Measurements from ENCODE around the gene SIK3. TPM values are rescaled to one million over a fixed set of nuclear protein-coding genes. Genes with fewer than 3 reads are reported as not detected.

Gene SIK3
- total RNA-seq, 1 experiment from 2014 or later = 33.3 TPM

- BruUV-seq (replicated peaks) = no TSS peak
- no peak for DNase-seq (ENCODE audit: unreplicated experiment)
- H3K36me3 Mint-ChIP-seq (ENCODE audit: insufficient read depth, unreplicated experiment) = peaks cover 5% of the 10 kb centered on the region
- no peaks in the 10 kb centered on the region for H3K27me3 Mint-ChIP-seq (ENCODE audit: insufficient read depth, unreplicated experiment)
- no peak overlapping the region for H3K4me3 Mint-ChIP-seq (ENCODE audit: unreplicated experiment)
- intact Hi-C loops (cut with micrococcal nuclease) = no loop called here
- no peaks in the 10 kb centered on the region for H3K4me1 Mint-ChIP-seq (ENCODE audit: insufficient read depth, unreplicated experiment)
- H3K27ac Mint-ChIP-seq (ENCODE audit: low read depth, unreplicated experiment) = no peak overlapping the region
- ChIA-PET CTCF (interaction anchor here (0.6 to 7.0 kb wide), 6 partner anchors 25 to 288 kb away, joined by 3 to 124 read pairs (median 4); partner anchors contain the start of genes APOA5 and ZPR1), POLR2A (no interaction called here)
- no peaks in the 10 kb centered on the region for H3K9me3 Mint-ChIP-seq (ENCODE audit: unreplicated experiment)
- TF ChIP-seq CTCF (IDR thresholded peaks at IDR 0.05; ENCODE audit: unreplicated experiment) = no peak
These were observed 264.8 kb downstream of the SIK3 start for GRCh38 chr11:116833491-116833815.

- Mint-ChIP-seq H3K36me3 (ENCODE audit: insufficient read depth, unreplicated experiment) (peaks cover 5% of the 10 kb centered on the region), H3K27me3 (ENCODE audit: insufficient read depth, unreplicated experiment) (no peaks in the 10 kb centered on the region), H3K4me3 (ENCODE audit: unreplicated experiment) (no peak overlapping the region), H3K9me3 (ENCODE audit: unreplicated experiment) (no peaks in the 10 kb centered on the region), H3K27ac (ENCODE audit: low read depth, unreplicated experiment) (no peak overlapping the region), H3K4me1 (ENCODE audit: insufficient read depth, unreplicated experiment) (no peaks in the 10 kb centered on the region)
- no peak for DNase-seq (ENCODE audit: unreplicated experiment)
- ChIA-PET POLR2A (no interaction called here), CTCF (interaction anchor here (0.6 to 7.0 kb wide), 3 partner anchors 25 to 98 kb away, joined by 3 to 124 read pairs (median 5); partner anchors contain the start of genes APOA5 and ZPR1)
- BruUV-seq (replicated peaks) = no TSS peak
- no peak for TF ChIP-seq CTCF (IDR thresholded peaks at IDR 0.05; ENCODE audit: unreplicated experiment)
- intact Hi-C loops (cut with micrococcal nuclease) = no loop called here
These were observed 265.6 kb downstream of the SIK3 start for GRCh38 chr11:116832350-116833290.

- Mint-ChIP-seq H3K27ac (ENCODE audit: low read depth, unreplicated experiment) (no peak overlapping the region), H3K4me3 (ENCODE audit: unreplicated experiment) (no peak overlapping the region)
These were observed 266.4 kb downstream of the SIK3 start for GRCh38 chr11:116831790-116832349.

More at GRCh38 chr11:116831790-116832349, 266.4 kb downstream of the SIK3 start:
- H3K9me3 Mint-ChIP-seq (ENCODE audit: unreplicated experiment) = no peaks in the 10 kb centered on the region
- ChIA-PET CTCF (interaction anchor here (0.8 to 7.0 kb wide), 3 partner anchors 42 to 282 kb away, joined by 3 to 124 read pairs (median 3); partner anchors contain the start of genes APOA5 and ZPR1), POLR2A (no interaction called here)
- no peak for DNase-seq (ENCODE audit: unreplicated experiment)
- intact Hi-C loops (cut with micrococcal nuclease) = no loop called here
- no peaks in the 10 kb centered on the region for H3K27me3 Mint-ChIP-seq (ENCODE audit: insufficient read depth, unreplicated experiment)
- H3K4me1 Mint-ChIP-seq (ENCODE audit: insufficient read depth, unreplicated experiment) = no peaks in the 10 kb centered on the region
- H3K36me3 Mint-ChIP-seq (ENCODE audit: insufficient read depth, unreplicated experiment) = peaks cover 5% of the 10 kb centered on the region
- no TSS peak for BruUV-seq (replicated peaks)
- TF ChIP-seq CTCF (IDR thresholded peaks at IDR 0.05; ENCODE audit: unreplicated experiment) = no peak
